Activated CD4-positive, alpha-beta T cell treated with anti-CD3 and anti-CD28 coated beads for 24 hours (primary cell): ENCODE data around the gene ZCCHC9.
"Not testable (repeated sequence)": the region's sequence is repeated elsewhere in the genome, so short reads cannot be mapped to it uniquely, and the experiment has no call there.

Experiments used
- DNase-seq, 2 donors: peaks; one replicate each; pipeline ENCODE4 v3.0.0-alpha.2; 2020; ENCODE audit warnings: low read depth in 2 of 2

The ZCCHC9 gene

GRCh38 chr5:81308836-81309235 lies 7.4 kb downstream of the ZCCHC9 start:
- no peak for DNase-seq

GRCh38 chr5:81310402-81311063 lies 9.1 kb downstream of the ZCCHC9 start:
- no peak for DNase-seq

- DNase-seq = no peak
Observed at GRCh38 chr5:81313278-81313677, 11.9 kb downstream of the ZCCHC9 start.

GRCh38 chr5:81313686-81314085 lies 12.3 kb downstream of the ZCCHC9 start:
- no peak for DNase-seq

- DNase-seq = no peak
Observed at GRCh38 chr5:81314581-81314980, 13.2 kb downstream of the ZCCHC9 start.

GRCh38 chr5:81315336-81315735 lies 13.9 kb downstream of the ZCCHC9 start:
- no peak for DNase-seq

- no peak for DNase-seq
Observed at GRCh38 chr5:81315830-81316229, 14.4 kb downstream of the ZCCHC9 start.

GRCh38 chr5:81316571-81316970 lies 15.2 kb downstream of the ZCCHC9 start:
- DNase-seq = no peak

GRCh38 chr5:81317536-81317935 lies 16.1 kb downstream of the ZCCHC9 start:
- DNase-seq = no peak

- no peak for DNase-seq
Observed at GRCh38 chr5:81326554-81326953, 25.2 kb downstream of the ZCCHC9 start.

- DNase-seq = no peak
Observed at GRCh38 chr5:81334304-81335061, 33.1 kb downstream of the ZCCHC9 start.

GRCh38 chr5:81335946-81336345 lies 34.6 kb downstream of the ZCCHC9 start:
- no peak for DNase-seq

- no peak for DNase-seq
Observed at GRCh38 chr5:81336556-81336955, 35.2 kb downstream of the ZCCHC9 start.

- no peak for DNase-seq
Observed at GRCh38 chr5:81337803-81338202, 36.4 kb downstream of the ZCCHC9 start.

GRCh38 chr5:81338213-81338612 lies 36.8 kb downstream of the ZCCHC9 start:
- not testable (repeated sequence) for DNase-seq

GRCh38 chr5:81344736-81345135 lies 43.3 kb downstream of the ZCCHC9 start:
- DNase-seq = no peak

- no peak for DNase-seq
Observed at GRCh38 chr5:81345411-81346003, 44.1 kb downstream of the ZCCHC9 start.

GRCh38 chr5:81349161-81349560 lies 47.8 kb downstream of the ZCCHC9 start:
- DNase-seq = no peak

- DNase-seq = no peak
Observed at GRCh38 chr5:81350507-81350906, 49.1 kb downstream of the ZCCHC9 start.

- no peak for DNase-seq
Observed at GRCh38 chr5:81353189-81353588, 51.8 kb downstream of the ZCCHC9 start.

GRCh38 chr5:81354093-81354492 lies 52.7 kb downstream of the ZCCHC9 start:
- no peak for DNase-seq

GRCh38 chr5:81355291-81356251 lies 54.2 kb downstream of the ZCCHC9 start:
- DNase-seq = no peak
